Upper lobe of right lung (tissue), 1 donor: ENCODE data around the gene SMIM32. TPM values are rescaled to one million over a fixed set of nuclear protein-coding genes. Genes with fewer than 3 reads are reported as not detected.

Experiments
- ATAC-seq: fragments of 200-7000 bp; cut with Tn5 transposase; one replicate; pipeline ENCODE4 v1.9.1; 2020; ENCODE audit warnings: mild to moderate bottlenecking, moderate library complexity
- DNase-seq: peaks from one replicate; pipeline ENCODE4 v3.0.0-alpha.2; 2020
- H3K27ac ChIP-seq: fragments of 200-600 bp; one replicate; pipeline ENCODE4 v1.8.0; 2022
- H3K27me3 ChIP-seq: fragments of 200-600 bp; one replicate; pipeline ENCODE4 v1.8.0; 2022; ENCODE audit warnings: mild to moderate bottlenecking
- H3K36me3 ChIP-seq: fragments of 200-600 bp; one replicate; pipeline ENCODE4 v1.8.0; 2022
- H3K4me1 ChIP-seq: fragments of 200-600 bp; one replicate; pipeline ENCODE4 v1.8.0; 2022
- H3K4me3 ChIP-seq: fragments of 200-600 bp; one replicate; pipeline ENCODE4 v1.8.0; 2022; ENCODE audit warnings: mild to moderate bottlenecking
- H3K9me3 ChIP-seq: fragments of 200-600 bp; one replicate; pipeline ENCODE4 v1.8.0; 2022
- intact Hi-C: fragments of 100-400 bp; cut with DNase I; formaldehyde crosslinking; loops from one replicate; pipeline ENCODE4 v1.11.0; 2022
- total RNA-seq: library from RNA; stranded (reverse); fragmentation: NEBNext Ultra II Directional; extraction: Animal tissue kit (Norgen Biotek cat#: 25700); gene quantifications from one replicate; pipeline ENCODE4 v1.2.1, GENCODE V29; 2021
- TF ChIP-seq, protein P1 (sequence below): fragments of 200-600 bp; IDR thresholded peaks from one replicate; pipeline ENCODE4 v1.8.0; 2022; ENCODE audit warnings: antibody characterized with exemption
- donor health status: DM: no; HTN: yes; CAD: no; lungs with severe emphysema.

Gene SMIM32
- total RNA-seq, 1 donor from 2014 or later: not detected

DNA sequence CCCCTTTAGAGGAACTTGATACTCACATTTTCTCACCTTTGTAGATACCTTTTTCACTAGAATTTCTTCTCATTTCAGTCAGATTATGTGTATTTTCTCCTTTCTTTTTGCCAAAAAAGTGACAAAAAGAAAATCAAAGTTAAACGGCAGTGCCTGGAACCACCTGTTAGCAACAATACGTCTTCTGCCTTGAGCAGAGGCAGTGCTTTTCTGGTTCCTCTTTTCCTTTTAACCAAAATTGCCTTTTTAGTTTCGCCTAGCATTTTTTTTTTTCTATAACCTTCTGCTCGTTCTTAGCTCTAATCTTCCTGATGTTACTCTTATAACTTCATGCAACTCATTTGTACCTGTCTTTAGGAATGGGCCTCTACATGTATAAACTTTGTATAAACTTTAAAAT is 26.1 kb downstream of the SMIM32 start:
- Histone ChIP-seq H3K27ac (no peak overlapping the region), H3K4me3 (no peak overlapping the region), H3K36me3 (peaks cover 58% of the 10 kb centered on the region), H3K27me3 (no peaks in the 10 kb centered on the region), H3K4me1 (no peaks in the 10 kb centered on the region), H3K9me3 (no peaks in the 10 kb centered on the region)
- DNase-seq (no peak), ATAC-seq (no peak)
- intact Hi-C loops: no loop called here
- TF ChIP-seq, protein P1, sequence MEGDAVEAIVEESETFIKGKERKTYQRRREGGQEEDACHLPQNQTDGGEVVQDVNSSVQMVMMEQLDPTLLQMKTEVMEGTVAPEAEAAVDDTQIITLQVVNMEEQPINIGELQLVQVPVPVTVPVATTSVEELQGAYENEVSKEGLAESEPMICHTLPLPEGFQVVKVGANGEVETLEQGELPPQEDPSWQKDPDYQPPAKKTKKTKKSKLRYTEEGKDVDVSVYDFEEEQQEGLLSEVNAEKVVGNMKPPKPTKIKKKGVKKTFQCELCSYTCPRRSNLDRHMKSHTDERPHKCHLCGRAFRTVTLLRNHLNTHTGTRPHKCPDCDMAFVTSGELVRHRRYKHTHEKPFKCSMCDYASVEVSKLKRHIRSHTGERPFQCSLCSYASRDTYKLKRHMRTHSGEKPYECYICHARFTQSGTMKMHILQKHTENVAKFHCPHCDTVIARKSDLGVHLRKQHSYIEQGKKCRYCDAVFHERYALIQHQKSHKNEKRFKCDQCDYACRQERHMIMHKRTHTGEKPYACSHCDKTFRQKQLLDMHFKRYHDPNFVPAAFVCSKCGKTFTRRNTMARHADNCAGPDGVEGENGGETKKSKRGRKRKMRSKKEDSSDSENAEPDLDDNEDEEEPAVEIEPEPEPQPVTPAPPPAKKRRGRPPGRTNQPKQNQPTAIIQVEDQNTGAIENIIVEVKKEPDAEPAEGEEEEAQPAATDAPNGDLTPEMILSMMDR: no peak

DNA sequence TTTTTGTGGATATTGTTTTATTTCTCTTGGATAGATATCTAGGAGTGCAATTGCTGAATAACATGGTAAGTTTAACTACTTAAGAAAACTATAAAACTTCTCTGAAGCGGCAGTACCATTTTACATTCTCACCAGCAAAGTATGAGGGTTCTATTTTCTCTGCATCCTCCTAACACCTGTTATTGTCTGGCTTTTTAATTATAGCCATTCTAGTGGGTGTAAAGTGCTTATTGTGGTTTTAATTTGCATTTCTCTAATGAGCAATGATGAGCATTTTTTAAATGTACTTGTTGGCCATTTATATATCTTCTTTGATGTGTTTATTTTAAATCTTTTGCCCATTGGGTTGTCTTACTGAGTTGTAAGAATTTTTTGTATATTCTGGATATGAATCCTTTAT is 28.7 kb downstream of the SMIM32 start:
- no peak overlapping the region for H3K4me3 ChIP-seq
- peaks cover 54% of the 10 kb centered on the region for H3K36me3 ChIP-seq
- H3K4me1 ChIP-seq: no peaks in the 10 kb centered on the region
- no peak for ATAC-seq
- intact Hi-C loops: no loop called here
- TF ChIP-seq, protein P1: no peak
- no peak overlapping the region for H3K27ac ChIP-seq
- H3K9me3 ChIP-seq: no peaks in the 10 kb centered on the region
- no peaks in the 10 kb centered on the region for H3K27me3 ChIP-seq
- no peak for DNase-seq

DNA sequence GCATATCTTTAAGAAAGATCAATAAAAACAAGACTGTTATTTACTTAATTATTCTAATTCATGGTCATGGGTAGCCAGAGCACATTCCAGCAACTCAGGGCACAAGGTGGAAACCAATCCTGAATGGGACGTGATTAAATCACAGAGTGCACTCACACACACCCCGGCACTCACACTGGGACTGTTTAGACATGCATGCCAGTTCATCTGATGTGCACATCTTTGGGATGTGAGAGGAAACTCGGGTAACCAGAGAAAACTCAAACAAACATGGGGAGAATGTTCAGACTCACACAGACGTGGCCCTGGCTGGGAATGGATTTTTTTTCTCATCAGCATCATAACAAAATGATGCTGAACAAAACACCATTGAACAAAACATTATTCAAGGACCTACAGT is 31.0 kb downstream of the SMIM32 start:
- DNase-seq (no peak), ATAC-seq (no peak)
- Histone ChIP-seq H3K27me3 (no peaks in the 10 kb centered on the region), H3K4me1 (no peaks in the 10 kb centered on the region), H3K4me3 (no peak overlapping the region), H3K9me3 (no peaks in the 10 kb centered on the region), H3K27ac (no peak overlapping the region), H3K36me3 (peaks cover 44% of the 10 kb centered on the region)
- intact Hi-C loops: no loop called here
- TF ChIP-seq, protein P1: no peak

DNA sequence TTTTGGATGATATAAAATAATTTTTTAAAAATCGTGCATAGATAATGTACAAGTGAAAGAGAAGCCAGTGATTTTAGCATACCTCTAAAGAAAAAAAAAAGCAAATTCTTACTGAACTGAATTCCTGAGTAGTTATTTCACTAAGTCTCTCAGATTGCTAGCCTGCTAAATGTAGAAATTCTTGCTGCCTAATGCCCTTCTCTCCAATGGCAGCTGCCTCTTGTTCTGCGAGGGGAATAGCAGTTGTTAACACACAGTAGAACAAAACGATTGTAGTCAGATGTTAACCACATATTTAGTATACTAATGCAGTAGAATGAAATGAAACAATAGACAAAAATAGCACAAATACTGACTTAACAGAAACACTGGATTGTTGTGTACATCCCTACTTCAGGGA is 33.5 kb downstream of the SMIM32 start:
- Histone ChIP-seq H3K36me3 (peaks cover 50% of the 10 kb centered on the region), H3K4me3 (no peak overlapping the region), H3K27ac (no peak overlapping the region), H3K27me3 (no peaks in the 10 kb centered on the region), H3K4me1 (no peaks in the 10 kb centered on the region), H3K9me3 (no peaks in the 10 kb centered on the region)
- no peak for DNase-seq
- ATAC-seq: no peak
- TF ChIP-seq, protein P1: no peak
- intact Hi-C loops: no loop called here

DNA sequence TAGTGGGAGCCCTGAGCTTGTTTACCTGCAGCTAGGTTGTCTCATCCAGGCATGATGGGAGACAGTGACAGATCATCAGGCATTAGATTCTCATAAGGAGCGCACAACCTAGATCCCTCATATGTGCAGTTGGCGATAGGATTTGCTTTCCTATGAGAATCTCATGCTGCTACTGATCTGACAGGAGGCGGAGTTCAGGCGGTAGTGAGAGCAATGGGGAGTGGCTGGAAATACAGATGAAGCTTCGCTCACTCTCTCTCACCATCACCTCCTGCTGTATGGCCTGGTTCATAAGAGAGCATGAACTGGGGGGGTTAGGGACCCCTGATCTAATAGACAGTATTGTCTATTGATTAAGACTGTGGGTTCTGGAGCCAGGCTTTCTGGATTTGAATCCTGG is 35.4 kb downstream of the SMIM32 start:
- no peak overlapping the region for H3K4me3 ChIP-seq
- TF ChIP-seq, protein P1: no peak
- no peak for ATAC-seq
- no peak overlapping the region for H3K27ac ChIP-seq
- no peaks in the 10 kb centered on the region for H3K9me3 ChIP-seq
- intact Hi-C loops: no loop called here
- H3K27me3 ChIP-seq: no peaks in the 10 kb centered on the region
- peaks cover 50% of the 10 kb centered on the region for H3K36me3 ChIP-seq
- DNase-seq: no peak
- no peaks in the 10 kb centered on the region for H3K4me1 ChIP-seq

DNA sequence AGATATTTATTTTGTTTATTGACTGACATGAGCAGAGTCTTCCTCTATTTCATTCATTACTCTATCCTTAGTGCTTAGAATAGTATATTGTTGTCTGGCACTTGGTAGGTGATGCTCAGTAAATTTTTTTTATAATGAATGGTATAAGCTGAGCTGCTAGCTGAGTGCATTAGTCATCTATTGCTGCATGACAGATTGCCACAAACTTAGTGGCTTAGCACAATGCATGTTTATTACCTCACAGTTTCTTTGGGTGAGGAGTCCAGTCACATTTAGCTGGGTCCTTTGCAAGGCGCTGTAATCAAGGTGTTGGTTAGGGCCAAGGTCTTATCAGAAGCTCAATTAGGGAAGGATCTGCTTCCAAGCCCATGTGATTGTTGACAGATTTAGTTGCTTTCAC is 37.2 kb downstream of the SMIM32 start:
- DNase-seq (no peak), ATAC-seq (no peak)
- H3K27me3 ChIP-seq: no peaks in the 10 kb centered on the region
- no peak overlapping the region for H3K4me3 ChIP-seq
- TF ChIP-seq, protein P1: no peak
- peaks cover 41% of the 10 kb centered on the region for H3K36me3 ChIP-seq
- no peak overlapping the region for H3K27ac ChIP-seq
- intact Hi-C loops: no loop called here
- no peaks in the 10 kb centered on the region for H3K4me1 ChIP-seq
- H3K9me3 ChIP-seq: no peaks in the 10 kb centered on the region
